PFSK-1 (cell line): ENCODE measurements around the gene ERFL.

ENCODE experiments used
- POLR2AphosphoS5 ChIP-seq: IDR thresholded peaks from 2 replicates; pipeline ENCODE4 v1.6.1; 2012; ENCODE audit warnings: low read depth, mild to moderate bottlenecking, control low read depth, low read length, moderate library complexity
- SIN3A ChIP-seq: IDR thresholded peaks from 2 replicates; pipeline ENCODE4 v1.6.1; 2012; ENCODE audit warnings: mild to moderate bottlenecking, low read length, moderate library complexity, borderline replicate concordance; ENCODE audit not compliant: insufficient read depth
- TF ChIP-seq, protein P1 (sequence below), 2 experiments: IDR thresholded peaks; 2 replicates each; pipeline versions ENCODE4 v1.6.1 to v1.8.0; 2011 to 2012; ENCODE audit warnings: low read depth in 2 of 2, low read length in 2 of 2, control low read depth in 1 of 2, inconsistent platforms in 1 of 2, mild to moderate bottlenecking in 1 of 2, moderate library complexity in 1 of 2; ENCODE audit not compliant: insufficient read depth in 1 of 2

DNA sequence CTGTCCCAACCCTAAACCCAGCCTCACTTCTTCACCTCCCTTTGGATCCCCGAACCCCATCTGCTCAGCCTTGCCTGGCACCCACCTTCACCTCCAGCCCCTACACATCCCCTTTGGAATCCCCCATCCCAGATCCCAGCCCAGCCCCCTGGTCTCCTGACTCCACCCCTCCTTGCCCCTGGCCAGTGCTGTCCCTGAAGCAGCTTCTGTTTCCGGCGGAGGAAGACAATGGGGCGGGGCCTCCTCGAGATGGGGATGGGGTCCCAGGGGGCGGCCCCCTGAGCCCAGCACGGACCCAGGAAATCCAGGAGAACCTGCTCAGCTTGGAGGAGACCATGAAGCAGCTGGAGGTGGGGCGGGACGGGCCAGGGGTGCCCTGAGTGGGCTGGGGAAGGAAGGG lies 22.0 kb downstream of the ERFL start:
- TF ChIP-seq, protein P1, sequence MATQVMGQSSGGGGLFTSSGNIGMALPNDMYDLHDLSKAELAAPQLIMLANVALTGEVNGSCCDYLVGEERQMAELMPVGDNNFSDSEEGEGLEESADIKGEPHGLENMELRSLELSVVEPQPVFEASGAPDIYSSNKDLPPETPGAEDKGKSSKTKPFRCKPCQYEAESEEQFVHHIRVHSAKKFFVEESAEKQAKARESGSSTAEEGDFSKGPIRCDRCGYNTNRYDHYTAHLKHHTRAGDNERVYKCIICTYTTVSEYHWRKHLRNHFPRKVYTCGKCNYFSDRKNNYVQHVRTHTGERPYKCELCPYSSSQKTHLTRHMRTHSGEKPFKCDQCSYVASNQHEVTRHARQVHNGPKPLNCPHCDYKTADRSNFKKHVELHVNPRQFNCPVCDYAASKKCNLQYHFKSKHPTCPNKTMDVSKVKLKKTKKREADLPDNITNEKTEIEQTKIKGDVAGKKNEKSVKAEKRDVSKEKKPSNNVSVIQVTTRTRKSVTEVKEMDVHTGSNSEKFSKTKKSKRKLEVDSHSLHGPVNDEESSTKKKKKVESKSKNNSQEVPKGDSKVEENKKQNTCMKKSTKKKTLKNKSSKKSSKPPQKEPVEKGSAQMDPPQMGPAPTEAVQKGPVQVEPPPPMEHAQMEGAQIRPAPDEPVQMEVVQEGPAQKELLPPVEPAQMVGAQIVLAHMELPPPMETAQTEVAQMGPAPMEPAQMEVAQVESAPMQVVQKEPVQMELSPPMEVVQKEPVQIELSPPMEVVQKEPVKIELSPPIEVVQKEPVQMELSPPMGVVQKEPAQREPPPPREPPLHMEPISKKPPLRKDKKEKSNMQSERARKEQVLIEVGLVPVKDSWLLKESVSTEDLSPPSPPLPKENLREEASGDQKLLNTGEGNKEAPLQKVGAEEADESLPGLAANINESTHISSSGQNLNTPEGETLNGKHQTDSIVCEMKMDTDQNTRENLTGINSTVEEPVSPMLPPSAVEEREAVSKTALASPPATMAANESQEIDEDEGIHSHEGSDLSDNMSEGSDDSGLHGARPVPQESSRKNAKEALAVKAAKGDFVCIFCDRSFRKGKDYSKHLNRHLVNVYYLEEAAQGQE (IDR thresholded peaks at IDR 0.05; ENCODE audit: insufficient read depth in 1 of 2, low read depth in 2 of 2, low read length in 2 of 2): no peak
- no peak for TF ChIP-seq POLR2AphosphoS5
- TF ChIP-seq SIN3A: no peak
